HG02763 (cell line): ENCODE measurements around the gene MAMDC4.

Source experiments
- ATAC-seq: cut with Tn5 transposase; IDR thresholded peaks from one replicate; pipeline ENCODE4 v1.9.1; 2021; ENCODE audit warnings: mild to moderate bottlenecking, moderate library complexity; ENCODE audit not compliant: unreplicated experiment

Gene MAMDC4

GRCh38 chr9:136848393-136849037, 3.6 kb upstream of the MAMDC4 start:
- ATAC-seq, result no peak

- ATAC-seq, result peak; percentile 75
Observed at GRCh38 chr9:136849038-136849959, 2.8 kb upstream of the MAMDC4 start, which contains the start of gene PHPT1. Gene PHPT1, plus strand, starts transcription at chr9:136849409. Its CDS starts 22 bp downstream, at chr9:136849431.

GRCh38 chr9:136849960-136850865, 1.9 kb upstream of the MAMDC4 start:
- no peak for ATAC-seq

GRCh38 chr9:136850866-136851775, 1.0 kb upstream of the MAMDC4 start:
- no peak for ATAC-seq

GRCh38 chr9:136852664-136853595, 784 bp downstream of the MAMDC4 start:
- ATAC-seq, result no peak

- ATAC-seq, result no peak
Observed at GRCh38 chr9:136853596-136854112, 1.5 kb downstream of the MAMDC4 start.

- no peak for ATAC-seq
Observed at GRCh38 chr9:136854113-136854841, 2.1 kb downstream of the MAMDC4 start.

GRCh38 chr9:136854842-136855460, 2.8 kb downstream of the MAMDC4 start:
- ATAC-seq, result no peak

- ATAC-seq, result no peak
Observed at GRCh38 chr9:136855461-136856078, 3.4 kb downstream of the MAMDC4 start.

- no peak for ATAC-seq
Observed at GRCh38 chr9:136856079-136856476, 3.9 kb downstream of the MAMDC4 start.

GRCh38 chr9:136856541-136857141, 4.5 kb downstream of the MAMDC4 start:
- no peak for ATAC-seq

- no peak for ATAC-seq
Observed at GRCh38 chr9:136857166-136857565, 5.0 kb downstream of the MAMDC4 start.

GRCh38 chr9:136857581-136858412, 5.7 kb downstream of the MAMDC4 start:
- ATAC-seq, result no peak

- no peak for ATAC-seq
Observed at GRCh38 chr9:136858452-136858843, 6.3 kb downstream of the MAMDC4 start.

GRCh38 chr9:136858844-136859757, 7.0 kb downstream of the MAMDC4 start:
- ATAC-seq, result no peak
